HG03280 (cell line): ENCODE measurements around the gene NRP1.
"Not testable (repeated sequence)": the region's sequence is repeated elsewhere in the genome, so short reads cannot be mapped to it uniquely, and the experiment has no call there.

Source experiments
- ATAC-seq: cut with Tn5 transposase; IDR thresholded peaks from one replicate; pipeline ENCODE4 v1.9.1; 2021; ENCODE audit warnings: mild to moderate bottlenecking, moderate library complexity; ENCODE audit not compliant: unreplicated experiment

The NRP1 gene

GRCh38 chr10:33240931-33241330, 93.5 kb downstream of the NRP1 start:
- ATAC-seq = no peak

GRCh38 chr10:33240258-33240657, 94.2 kb downstream of the NRP1 start:
- ATAC-seq = no peak

- ATAC-seq = no peak
Observed at GRCh38 chr10:33239257-33239656, 95.2 kb downstream of the NRP1 start.

GRCh38 chr10:33238643-33239042, 95.8 kb downstream of the NRP1 start:
- no peak for ATAC-seq

- ATAC-seq = no peak
Observed at GRCh38 chr10:33237736-33238624, 96.5 kb downstream of the NRP1 start.

GRCh38 chr10:33236916-33237315, 97.6 kb downstream of the NRP1 start:
- ATAC-seq = no peak

GRCh38 chr10:33235951-33236350, 98.5 kb downstream of the NRP1 start:
- ATAC-seq = no peak

GRCh38 chr10:33235251-33235884, 99.1 kb downstream of the NRP1 start:
- no peak for ATAC-seq

- no peak for ATAC-seq
Observed at GRCh38 chr10:33234831-33235237, 99.6 kb downstream of the NRP1 start.

- no peak for ATAC-seq
Observed at GRCh38 chr10:33233635-33234034, 100.8 kb downstream of the NRP1 start.

GRCh38 chr10:33233221-33233620, 101.2 kb downstream of the NRP1 start:
- no peak for ATAC-seq

- no peak for ATAC-seq
Observed at GRCh38 chr10:33231621-33232350, 102.7 kb downstream of the NRP1 start.

- ATAC-seq = no peak
Observed at GRCh38 chr10:33229949-33230267, 104.6 kb downstream of the NRP1 start.

GRCh38 chr10:33229252-33229948, 105.1 kb downstream of the NRP1 start:
- no peak for ATAC-seq

GRCh38 chr10:33228426-33228825, 106.0 kb downstream of the NRP1 start:
- no peak for ATAC-seq

GRCh38 chr10:33227489-33227888, 107.0 kb downstream of the NRP1 start:
- no peak for ATAC-seq

- ATAC-seq = no peak
Observed at GRCh38 chr10:33224251-33224965, 110.1 kb downstream of the NRP1 start.

- no peak for ATAC-seq
Observed at GRCh38 chr10:33223326-33224000, 111.0 kb downstream of the NRP1 start.

GRCh38 chr10:33222304-33222703, 112.2 kb downstream of the NRP1 start:
- ATAC-seq = not testable (repeated sequence)

GRCh38 chr10:33217854-33218253, 116.6 kb downstream of the NRP1 start:
- no peak for ATAC-seq
